Caco-2 (cell line): Measurements from ENCODE around the gene SH3BP1. TPM values are rescaled to one million over a fixed set of nuclear protein-coding genes. Genes with fewer than 3 reads are reported as not detected.

Experiments
- BruUV-seq: library from RNA; stranded (reverse); fragments of 400-500 nt; replicated peaks from 2 replicates; lab custom pipeline; 2021; lab: Mats Ljungman, UMichigan
- CTCF ChIA-PET: fragments of 300-600 bp; sonication (Branson Sonifier 250); formaldehyde crosslinking; loops from one replicate; lab custom pipeline; 2022; ENCODE audit warnings: antibody characterized with exemption; lab: Charles Lee
- POLR2A ChIA-PET: fragments of 300-600 bp; sonication (Branson Sonifier 250); formaldehyde crosslinking; loops from one replicate; lab custom pipeline; 2022; ENCODE audit warnings: antibody characterized with exemption; lab: Charles Lee
- DNase-seq, 2 experiments: peaks; one replicate each; pipeline versions ENCODE4 v3.0.0 to v3.0.0-alpha.2; 2020 to 2022
- H3K27me3 ChIP-seq: replicated peaks from 2 replicates; pipeline ENCODE4 v1.6.0; 2011; ENCODE audit warnings: low read length; ENCODE audit not compliant: control insufficient read depth, insufficient read depth
- H3K36me3 ChIP-seq: 2 replicates; pipeline ENCODE4 v1.5.1; 2011; ENCODE audit warnings: low read length; ENCODE audit not compliant: control insufficient read depth, insufficient read depth
- H3K4me1 ChIP-seq: fragments of 250-450 bp; sonication (Bioruptor Pico); 2 replicates; pipeline ENCODE4 v1.5.1; 2020; ENCODE audit warnings: mild to moderate bottlenecking
- H3K4me3 ChIP-seq: 2 replicates; pipeline ENCODE4 v1.5.1; 2011; ENCODE audit warnings: low read depth, mild to moderate bottlenecking, control low read depth, low read length
- H3K9me3 ChIP-seq: fragments of 250-450 bp; sonication (Bioruptor Pico); 2 replicates; pipeline ENCODE4 v1.5.1; 2020; ENCODE audit warnings: mild to moderate bottlenecking, moderate library complexity
- H3K27ac Mint-ChIP-seq: one replicate; pipeline ENCODE4 v1.8.0; 2022; ENCODE audit warnings: mixed read lengths; ENCODE audit not compliant: unreplicated experiment
- H3K27me3 Mint-ChIP-seq: one replicate; pipeline ENCODE4 v1.8.0; 2022; ENCODE audit warnings: mixed read lengths; ENCODE audit not compliant: insufficient read depth, unreplicated experiment
- H3K36me3 Mint-ChIP-seq: one replicate; pipeline ENCODE4 v1.8.0; 2022; ENCODE audit warnings: mild to moderate bottlenecking, mixed read lengths; ENCODE audit not compliant: insufficient read depth, unreplicated experiment
- H3K4me1 Mint-ChIP-seq: one replicate; pipeline ENCODE4 v1.8.0; 2022; ENCODE audit warnings: low read depth, mixed read lengths; ENCODE audit not compliant: unreplicated experiment
- H3K4me3 Mint-ChIP-seq: one replicate; pipeline ENCODE4 v1.8.0; 2022; ENCODE audit warnings: mild to moderate bottlenecking, moderate library complexity, mixed read lengths; ENCODE audit not compliant: unreplicated experiment
- H3K9me3 Mint-ChIP-seq: one replicate; pipeline ENCODE4 v1.8.0; 2022; ENCODE audit warnings: mixed read lengths; ENCODE audit not compliant: unreplicated experiment
- CTCF ChIP-seq, 2 experiments: fragments of 200-600 bp in 1 of 2; IDR thresholded peaks; 1 replicate in 1 of 2; 2 replicates in 1 of 2; pipeline versions ENCODE4 v1.5.1 to v1.8.0; 2011 to 2022; ENCODE audit warnings: antibody characterized with exemption in 1 of 2, control low read depth in 1 of 2, inconsistent platforms in 1 of 2, low read depth in 1 of 2, low read length in 1 of 2, mild to moderate bottlenecking in 1 of 2, moderate library complexity in 1 of 2; ENCODE audit not compliant: insufficient read depth in 1 of 2, severe bottlenecking in 1 of 2, unreplicated experiment in 1 of 2
- intact Hi-C: fragments of 100-400 bp; cut with micrococcal nuclease; formaldehyde crosslinking; loops from one replicate; pipeline ENCODE4 v1.10.0; 2022; ENCODE audit not compliant: unreplicated experiment
- total RNA-seq: library from RNA; stranded (reverse); gene quantifications from 2 replicates; pipeline ENCODE4 v1.2.3, GENCODE V29; 2022

The SH3BP1 gene
- total RNA-seq, 1 experiment from 2014 or later: 19.8 TPM

- POLR2A ChIA-PET: interaction anchor here (0.6 kb wide), 1 partner anchor 71 kb away, joined by 4 read pairs; no protein-coding TSS in a partner anchor
- H3K9me3 Mint-ChIP-seq: no peaks in the 10 kb centered on the region
- no peak for DNase-seq
- no peaks in the 10 kb centered on the region for H3K36me3 ChIP-seq
- H3K4me3 ChIP-seq: peak overlapping the region; percentile 53
- H3K27ac Mint-ChIP-seq: peak overlapping the region; percentile 65
- intact Hi-C loops: loop anchor here (2.0 kb wide), 1 partner anchor 19 kb away; the partner anchor contains the start of gene PDXP
- H3K4me1 ChIP-seq: peaks cover 9% of the 10 kb centered on the region; the same call in 1 of the 2 replicates
- TF ChIP-seq CTCF (IDR thresholded peaks at IDR 0.05; ENCODE audit: insufficient read depth in 1 of 2, low read depth in 1 of 2, low read length in 1 of 2, severe bottlenecking in 1 of 2, unreplicated experiment in 1 of 2): no peak
- BruUV-seq: no TSS peak
- H3K36me3 Mint-ChIP-seq: peaks cover 6% of the 10 kb centered on the region
- H3K4me3 Mint-ChIP-seq: peak overlapping the region; percentile 79
- CTCF ChIA-PET: interaction anchor here (0.7 to 0.9 kb wide), 3 partner anchors 8 to 119 kb away, joined by 3 to 4 read pairs (median 3); partner anchors contain the start of gene NOL12
- H3K4me1 Mint-ChIP-seq: peaks cover 7% of the 10 kb centered on the region
- H3K27me3 Mint-ChIP-seq: no peaks in the 10 kb centered on the region
- H3K27me3 ChIP-seq: no peaks in the 10 kb centered on the region
- no peaks in the 10 kb centered on the region for H3K9me3 ChIP-seq
Observed at GRCh38 chr22:37677493-37677974, 38.1 kb downstream of the SH3BP1 start.

GRCh38 chr22:37678372-37678771 is 38.9 kb downstream of the SH3BP1 start:
- Mint-ChIP-seq H3K36me3 (peaks cover 6% of the 10 kb centered on the region), H3K27me3 (no peaks in the 10 kb centered on the region), H3K27ac (no peak overlapping the region), H3K4me3 (peak overlapping the region; percentile 79), H3K9me3 (no peaks in the 10 kb centered on the region), H3K4me1 (peaks cover 7% of the 10 kb centered on the region)
- H3K9me3 ChIP-seq: no peaks in the 10 kb centered on the region
- TF ChIP-seq CTCF (IDR thresholded peaks at IDR 0.05; ENCODE audit: insufficient read depth in 1 of 2, low read depth in 1 of 2, low read length in 1 of 2, severe bottlenecking in 1 of 2, unreplicated experiment in 1 of 2): no peak
- POLR2A ChIA-PET: no interaction called here
- intact Hi-C loops: no loop called here
- no TSS peak for BruUV-seq
- no peaks in the 10 kb centered on the region for H3K36me3 ChIP-seq
- CTCF ChIA-PET: no interaction called here
- no peaks in the 10 kb centered on the region for H3K27me3 ChIP-seq
- H3K4me3 ChIP-seq: no peak overlapping the region
- H3K4me1 ChIP-seq: peaks cover 9% of the 10 kb centered on the region; the same call in 1 of the 2 replicates
- no peak for DNase-seq

GRCh38 chr22:37679670-37680069 is 40.2 kb downstream of the SH3BP1 start:
- Histone ChIP-seq H3K4me1 (peaks cover 14% of the 10 kb centered on the region; the same call in 1 of the 2 replicates), H3K9me3 (no peaks in the 10 kb centered on the region), H3K27me3 (no peaks in the 10 kb centered on the region), H3K4me3 (no peak overlapping the region), H3K36me3 (no peaks in the 10 kb centered on the region)
- ChIA-PET POLR2A (no interaction called here), CTCF (interaction anchor here (0.9 kb wide), 1 partner anchor 36 kb away, joined by 5 read pairs; no protein-coding TSS in a partner anchor)
- DNase-seq: no peak
- peaks cover 6% of the 10 kb centered on the region for H3K36me3 Mint-ChIP-seq
- no peak overlapping the region for H3K4me3 Mint-ChIP-seq
- peaks cover 7% of the 10 kb centered on the region for H3K4me1 Mint-ChIP-seq
- no peak for TF ChIP-seq CTCF (IDR thresholded peaks at IDR 0.05; ENCODE audit: insufficient read depth in 1 of 2, low read depth in 1 of 2, low read length in 1 of 2, severe bottlenecking in 1 of 2, unreplicated experiment in 1 of 2)
- no TSS peak for BruUV-seq
- H3K27me3 Mint-ChIP-seq: no peaks in the 10 kb centered on the region
- intact Hi-C loops: loop anchor here (5.0 to 10.0 kb wide), 2 partner anchors 75 to 142 kb away; partner anchors contain the start of gene GGA1
- H3K27ac Mint-ChIP-seq: no peak overlapping the region
- H3K9me3 Mint-ChIP-seq: no peaks in the 10 kb centered on the region
